Hepatocyte (in vitro differentiated cells): ENCODE results near the gene TAGLN. TPM values are rescaled to one million over a fixed set of nuclear protein-coding genes. Genes with fewer than 3 reads are reported as not detected.

ENCODE experiments used
- DNase-seq: peaks from one replicate; pipeline ENCODE4 v3.0.0-alpha.2; 2016; ENCODE audit warnings: low spot score
- H2AFZ ChIP-seq: fragments of 200-600 bp; sonication (generic); 2 replicates; pipeline ENCODE4 v1.6.0; 2016; ENCODE audit warnings: antibody characterized with exemption, mild to moderate bottlenecking
- H3K27ac ChIP-seq: fragments of 200-600 bp; sonication (generic); 2 replicates; pipeline ENCODE4 v1.5.1; 2016; ENCODE audit warnings: mild to moderate bottlenecking
- H3K27me3 ChIP-seq: fragments of 200-600 bp; sonication (generic); 2 replicates; pipeline ENCODE4 v1.6.1; 2016
- H3K36me3 ChIP-seq: fragments of 200-600 bp; sonication (generic); replicated peaks from 2 replicates; pipeline ENCODE4 v1.5.1; 2016; ENCODE audit warnings: low read depth; ENCODE audit not compliant: insufficient read depth
- H3K4me1 ChIP-seq: fragments of 200-600 bp; sonication (generic); 2 replicates; pipeline ENCODE4 v1.5.1; 2016; ENCODE audit warnings: mild to moderate bottlenecking, moderate library complexity; ENCODE audit not compliant: insufficient read depth
- H3K4me2 ChIP-seq: fragments of 200-600 bp; sonication (generic); 2 replicates; pipeline ENCODE4 v1.6.0; 2016
- H3K4me3 ChIP-seq: fragments of 200-600 bp; sonication (generic); 2 replicates; pipeline ENCODE4 v1.5.1; 2016; ENCODE audit warnings: mild to moderate bottlenecking
- H3K79me2 ChIP-seq: fragments of 200-600 bp; sonication (generic); 2 replicates; pipeline ENCODE4 v1.6.0; 2017; ENCODE audit warnings: mild to moderate bottlenecking
- H3K9me2 ChIP-seq: fragments of 200-600 bp; sonication (generic); replicated peaks from 2 replicates; pipeline ENCODE4 v1.6.0; 2017; ENCODE audit warnings: mild to moderate bottlenecking; ENCODE audit not compliant: insufficient read depth
- H3K9me3 ChIP-seq: fragments of 200-600 bp; sonication (generic); 2 replicates; pipeline ENCODE4 v1.5.1; 2016; ENCODE audit warnings: low read depth, mild to moderate bottlenecking
- H4K20me1 ChIP-seq: fragments of 200-600 bp; sonication (generic); 2 replicates; pipeline ENCODE4 v1.6.0; 2016; ENCODE audit warnings: mild to moderate bottlenecking; ENCODE audit not compliant: insufficient read depth, poor library complexity, severe bottlenecking
- CTCF ChIP-seq: fragments of 200-600 bp; sonication (generic); IDR thresholded peaks from 2 replicates; pipeline ENCODE4 v1.5.1; 2016; ENCODE audit warnings: antibody characterized with exemption, mild to moderate bottlenecking; ENCODE audit not compliant: poor library complexity
- EZH2 ChIP-seq: fragments of 200-600 bp; sonication (generic); IDR thresholded peaks from 2 replicates; pipeline ENCODE4 v1.6.1; 2016; ENCODE audit warnings: antibody characterized with exemption, mild to moderate bottlenecking, borderline replicate concordance
- EZH2phosphoT487 ChIP-seq: fragments of 200-600 bp; sonication (generic); IDR thresholded peaks from one replicate; pipeline ENCODE4 v1.6.1; 2018; ENCODE audit warnings: antibody characterized with exemption, mild to moderate bottlenecking, low read depth, moderate library complexity; ENCODE audit not compliant: unreplicated experiment, severe bottlenecking
- WGBS: methylation state at CpG from one replicate; pipeline ENCODE4 v1.1.6; 2016; ENCODE audit warnings: low lambda C conversion rate; ENCODE audit errors: missing lambda C conversion rate; 5-methylcytosine and 5-hydroxymethylcytosine counted together
- polyA plus RNA-seq: library from polyadenylated mRNA; unstranded; fragments of >200 nt; fragmentation: Nextera tagmentation; extraction: Ambion mirVana; gene quantifications from 2 replicates; pipeline ENCODE4 v1.2.1, GENCODE V29; 2016
- total RNA-seq: library from RNA; depleted of rRNA; stranded (reverse); fragments of >200 nt; gene quantifications from 2 replicates; pipeline ENCODE4 v1.2.3, GENCODE V29; 2014

TAGLN gene
- total and polyA plus RNA-seq, 2 experiments from 2014 or later: 113 to 150 TPM

- DNase-seq: no peak
- H3K4me2 ChIP-seq: no peak overlapping the region
Measured at GRCh38 chr11:117172724-117173421, 26.3 kb upstream of the TAGLN start.

GRCh38 chr11:117175104-117175503, 24.1 kb upstream of the TAGLN start:
- H3K27me3 ChIP-seq: no peaks in the 10 kb centered on the region
- peaks cover 22% of the 10 kb centered on the region for H3K4me1 ChIP-seq
- no peak overlapping the region for H3K4me3 ChIP-seq
- no peaks in the 10 kb centered on the region for H3K9me2 ChIP-seq
- 81% methylated on average over 7 of the region's 7 CpGs for WGBS
- no peak for DNase-seq
- H3K27ac ChIP-seq: no peak overlapping the region
- no peak overlapping the region for H2AFZ ChIP-seq
- no peaks in the 10 kb centered on the region for H4K20me1 ChIP-seq
- H3K4me2 ChIP-seq: no peak overlapping the region
- H3K9me3 ChIP-seq: no peaks in the 10 kb centered on the region
- TF ChIP-seq CTCF (no peak), EZH2 (no peak), EZH2phosphoT487 (no peak)
- no peaks in the 10 kb centered on the region for H3K79me2 ChIP-seq
- no peaks in the 10 kb centered on the region for H3K36me3 ChIP-seq

More at GRCh38 chr11:117172724-117173421, 26.3 kb upstream of the TAGLN start:
- Histone ChIP-seq H3K4me1 (peaks cover 17% of the 10 kb centered on the region), H3K79me2 (peaks cover under 1% of the 10 kb centered on the region), H3K4me3 (no peak overlapping the region), H3K9me2 (no peaks in the 10 kb centered on the region), H3K9me3 (no peaks in the 10 kb centered on the region), H3K27ac (peak overlapping the region; percentile 76), H2AFZ (no peak overlapping the region), H3K36me3 (no peaks in the 10 kb centered on the region), H4K20me1 (peaks cover 3% of the 10 kb centered on the region), H3K27me3 (no peaks in the 10 kb centered on the region)
- no peak for TF ChIP-seq CTCF
- TF ChIP-seq EZH2phosphoT487: no peak
- TF ChIP-seq EZH2: no peak
- WGBS: 72% methylated on average over 14 of the region's 14 CpGs

- Histone ChIP-seq H3K27ac (no peak overlapping the region), H3K4me2 (no peak overlapping the region), H2AFZ (no peak overlapping the region), H3K9me2 (no peaks in the 10 kb centered on the region), H3K4me1 (peaks cover 28% of the 10 kb centered on the region), H3K9me3 (no peaks in the 10 kb centered on the region), H4K20me1 (no peaks in the 10 kb centered on the region), H3K36me3 (no peaks in the 10 kb centered on the region), H3K4me3 (no peak overlapping the region), H3K27me3 (no peaks in the 10 kb centered on the region), H3K79me2 (peaks cover 4% of the 10 kb centered on the region)
- DNase-seq: no peak
- no peak for TF ChIP-seq EZH2
- TF ChIP-seq EZH2phosphoT487: no peak
- no peak for TF ChIP-seq CTCF
- 94% methylated on average over 5 of the region's 5 CpGs for WGBS
Measured at GRCh38 chr11:117175781-117176180, 23.4 kb upstream of the TAGLN start.
